GM19238 (cell line): ENCODE results near the gene JPH2.
"Not testable (repeated sequence)": the region's sequence is repeated elsewhere in the genome, so short reads cannot be mapped to it uniquely, and the experiment has no call there.

Source experiments
- DNase-seq: peaks from one replicate; pipeline ENCODE4 v3.0.0; 2011; ENCODE audit warnings: low spot score; ENCODE audit not compliant: insufficient read length

The JPH2 gene

GRCh38 chr20:44211177-44212039 lies 24.4 kb upstream of the JPH2 start:
- no peak for DNase-seq

GRCh38 chr20:44210406-44211176 lies 23.6 kb upstream of the JPH2 start, which contains the start of gene OSER1:
TSS of gene OSER1 (minus strand) at chr20:44210771. CDS start at chr20:44206957, 3,814 bp downstream.
- DNase-seq: peak; percentile 91

GRCh38 chr20:44209686-44210405 lies 22.9 kb upstream of the JPH2 start:
- no peak for DNase-seq

GRCh38 chr20:44208770-44209169 lies 21.8 kb upstream of the JPH2 start:
- no peak for DNase-seq

- DNase-seq: no peak
Measured at GRCh38 chr20:44208165-44208564, 21.2 kb upstream of the JPH2 start.

- DNase-seq: no peak
Measured at GRCh38 chr20:44207126-44207723, 20.2 kb upstream of the JPH2 start.

- no peak for DNase-seq
Measured at GRCh38 chr20:44206132-44206531, 19.1 kb upstream of the JPH2 start.

- DNase-seq: no peak
Measured at GRCh38 chr20:44204832-44205215, 17.8 kb upstream of the JPH2 start.

- no peak for DNase-seq
Measured at GRCh38 chr20:44204156-44204831, 17.3 kb upstream of the JPH2 start.

- no peak for DNase-seq
Measured at GRCh38 chr20:44203161-44203560, 16.2 kb upstream of the JPH2 start.

GRCh38 chr20:44200983-44201382 lies 14.0 kb upstream of the JPH2 start:
- no peak for DNase-seq

GRCh38 chr20:44200371-44200770 lies 13.4 kb upstream of the JPH2 start:
- no peak for DNase-seq

GRCh38 chr20:44199877-44200276 lies 12.9 kb upstream of the JPH2 start:
- DNase-seq: no peak

GRCh38 chr20:44198872-44199271 lies 11.9 kb upstream of the JPH2 start:
- no peak for DNase-seq

- no peak for DNase-seq
Measured at GRCh38 chr20:44196271-44196670, 9.3 kb upstream of the JPH2 start.

GRCh38 chr20:44195605-44196004 lies 8.6 kb upstream of the JPH2 start:
- no peak for DNase-seq

- DNase-seq: no peak
Measured at GRCh38 chr20:44193801-44194200, 6.8 kb upstream of the JPH2 start.

- DNase-seq: not testable (repeated sequence)
Measured at GRCh38 chr20:44191640-44192039, 4.7 kb upstream of the JPH2 start.

GRCh38 chr20:44190197-44190852 lies 3.3 kb upstream of the JPH2 start:
- peak; percentile 53 for DNase-seq

GRCh38 chr20:44188752-44189151 lies 1.8 kb upstream of the JPH2 start:
- DNase-seq: no peak
